ENCODE results near the gene ARHGEF40.
"Not testable (repeated sequence)": the region's sequence is repeated elsewhere in the genome, so short reads cannot be mapped to it uniquely, and the experiment has no call there.

Gene ARHGEF40

GRCh38 chr14:21039585-21040369 lies 30.3 kb upstream of the ARHGEF40 start:
- no peak overlapping the region for H3K9ac ChIP-seq
- no peaks in the 10 kb centered on the region for H3K36me3 ChIP-seq
- no peaks in the 10 kb centered on the region for H4K20me1 ChIP-seq
- H3K4me2 ChIP-seq = no peak overlapping the region
- no peak for TF ChIP-seq Cebpa-rat (IDR thresholded peaks at IDR 0.05)
- H3K4me1 ChIP-seq = peaks cover 9% of the 10 kb centered on the region
- no peak overlapping the region for H3K27ac ChIP-seq
- H3K9me3 ChIP-seq = no peaks in the 10 kb centered on the region
- no peaks in the 10 kb centered on the region for H3K27me3 ChIP-seq
- no peak overlapping the region for H3K4me3 ChIP-seq

- no peaks in the 10 kb centered on the region for H4K20me1 ChIP-seq
- TF ChIP-seq Cebpa-rat (IDR thresholded peaks at IDR 0.05) = no peak
- H3K27me3 ChIP-seq = no peaks in the 10 kb centered on the region
- H3K36me3 ChIP-seq = no peaks in the 10 kb centered on the region
- H3K9me3 ChIP-seq = no peaks in the 10 kb centered on the region
- H3K9ac ChIP-seq = no peak overlapping the region
- H3K27ac ChIP-seq = no peak overlapping the region
- no peak overlapping the region for H3K4me3 ChIP-seq
- no peak overlapping the region for H3K4me2 ChIP-seq
- H3K4me1 ChIP-seq = peaks cover 12% of the 10 kb centered on the region
These were observed 29.7 kb upstream of the ARHGEF40 start for GRCh38 chr14:21040370-21040925.

- H3K27me3 ChIP-seq, H3K9me3 ChIP-seq, H3K4me2 ChIP-seq, H3K9ac ChIP-seq, H3K4me3 ChIP-seq, H4K20me1 ChIP-seq, H3K27ac ChIP-seq, H3K36me3 ChIP-seq: not testable (repeated sequence)
- peaks cover 12% of the 10 kb centered on the region for H3K4me1 ChIP-seq
These were observed 29.2 kb upstream of the ARHGEF40 start for GRCh38 chr14:21040941-21041340.

- H3K9ac ChIP-seq = no peak within 1 kb of the TSS
These were observed 28.2 kb upstream of the ARHGEF40 start, which contains the start of gene RNASE7 for GRCh38 chr14:21041676-21042433. Gene RNASE7, plus strand, starts transcription at chr14:21042362. Its CDS starts 631 bp downstream, at chr14:21042993.

GRCh38 chr14:21042918-21043317 lies 27.2 kb upstream of the ARHGEF40 start:
- Histone ChIP-seq H3K36me3 (no peaks in the 10 kb centered on the region), H4K20me1 (no peaks in the 10 kb centered on the region), H3K27me3 (no peaks in the 10 kb centered on the region), H3K9ac (no peak overlapping the region), H3K4me2 (no peak overlapping the region), H3K4me3 (no peak overlapping the region), H3K9me3 (no peaks in the 10 kb centered on the region), H3K27ac (no peak overlapping the region), H3K4me1 (peaks cover 12% of the 10 kb centered on the region)
- no peak for TF ChIP-seq Cebpa-rat (IDR thresholded peaks at IDR 0.05)

More at GRCh38 chr14:21041676-21042433, 28.2 kb upstream of the ARHGEF40 start, which contains the start of gene RNASE7:
- TF ChIP-seq Cebpa-rat (IDR thresholded peaks at IDR 0.05) = no peak
- no peak within 1 kb of the TSS for H3K27ac ChIP-seq
- H3K9me3 ChIP-seq = no peaks in the 10 kb centered on the region
- H3K4me3 ChIP-seq = no peak within 1 kb of the TSS
- H3K27me3 ChIP-seq = no peaks in the 10 kb centered on the region
- no peaks in the 10 kb centered on the region for H3K36me3 ChIP-seq
- no peak within 1 kb of the TSS for H3K4me2 ChIP-seq
- H3K4me1 ChIP-seq = peaks cover 12% of the 10 kb centered on the region
- no peaks in the 10 kb centered on the region for H4K20me1 ChIP-seq

- no peak overlapping the region for H3K27ac ChIP-seq
- no peaks in the 10 kb centered on the region for H3K27me3 ChIP-seq
- no peaks in the 10 kb centered on the region for H3K36me3 ChIP-seq
- no peaks in the 10 kb centered on the region for H4K20me1 ChIP-seq
- no peak overlapping the region for H3K4me3 ChIP-seq
- peaks cover 12% of the 10 kb centered on the region for H3K4me1 ChIP-seq
- no peaks in the 10 kb centered on the region for H3K9me3 ChIP-seq
- TF ChIP-seq Cebpa-rat (IDR thresholded peaks at IDR 0.05) = no peak
- H3K9ac ChIP-seq = no peak overlapping the region
- no peak overlapping the region for H3K4me2 ChIP-seq
These were observed 26.6 kb upstream of the ARHGEF40 start for GRCh38 chr14:21043387-21043973.

GRCh38 chr14:21043974-21044618 lies 26.0 kb upstream of the ARHGEF40 start:
- Histone ChIP-seq H3K36me3 (no peaks in the 10 kb centered on the region), H3K27me3 (no peaks in the 10 kb centered on the region), H3K9ac (no peak overlapping the region), H3K4me1 (peaks cover 12% of the 10 kb centered on the region), H4K20me1 (no peaks in the 10 kb centered on the region), H3K9me3 (no peaks in the 10 kb centered on the region), H3K4me2 (peak overlapping the region; percentile 38), H3K4me3 (no peak overlapping the region), H3K27ac (no peak overlapping the region)
- TF ChIP-seq Cebpa-rat (IDR thresholded peaks at IDR 0.05) = peak; percentile 56; the same call in 1 of the 2 replicates

GRCh38 chr14:21047378-21047781 lies 22.7 kb upstream of the ARHGEF40 start:
- Histone ChIP-seq H3K9ac (no peak overlapping the region), H4K20me1 (no peaks in the 10 kb centered on the region), H3K4me3 (no peak overlapping the region), H3K36me3 (no peaks in the 10 kb centered on the region), H3K4me2 (no peak overlapping the region), H3K4me1 (peaks cover 12% of the 10 kb centered on the region), H3K9me3 (no peaks in the 10 kb centered on the region), H3K27me3 (no peaks in the 10 kb centered on the region), H3K27ac (no peak overlapping the region)
- no peak for TF ChIP-seq Cebpa-rat (IDR thresholded peaks at IDR 0.05)

- Histone ChIP-seq H3K4me2 (no peak overlapping the region), H3K27me3 (no peaks in the 10 kb centered on the region), H4K20me1 (no peaks in the 10 kb centered on the region), H3K4me1 (peaks cover 12% of the 10 kb centered on the region), H3K36me3 (no peaks in the 10 kb centered on the region), H3K4me3 (no peak overlapping the region), H3K9ac (no peak overlapping the region), H3K27ac (no peak overlapping the region), H3K9me3 (no peaks in the 10 kb centered on the region)
- no peak for TF ChIP-seq Cebpa-rat (IDR thresholded peaks at IDR 0.05)
These were observed 21.5 kb upstream of the ARHGEF40 start for GRCh38 chr14:21048638-21049037.

All from BLaER1 (cell line).